Upper lobe of right lung (tissue), 1 donor: ENCODE results near the gene DHX35. TPM values are rescaled to one million over a fixed set of nuclear protein-coding genes. Genes with fewer than 3 reads are reported as not detected.
A peak's percentile ranks its signal among the peaks of the same experiment; 100 is the strongest.
"Not testable (repeated sequence)": the region's sequence is repeated elsewhere in the genome, so short reads cannot be mapped to it uniquely, and the experiment has no call there.

Experiments
- ATAC-seq: fragments of 200-7000 bp; cut with Tn5 transposase; one replicate; pipeline ENCODE4 v1.9.1; 2020; ENCODE audit warnings: mild to moderate bottlenecking, moderate library complexity
- DNase-seq: peaks from one replicate; pipeline ENCODE4 v3.0.0-alpha.2; 2020
- H3K27ac ChIP-seq: fragments of 200-600 bp; one replicate; pipeline ENCODE4 v1.8.0; 2022
- H3K27me3 ChIP-seq: fragments of 200-600 bp; one replicate; pipeline ENCODE4 v1.8.0; 2022; ENCODE audit warnings: mild to moderate bottlenecking
- H3K36me3 ChIP-seq: fragments of 200-600 bp; one replicate; pipeline ENCODE4 v1.8.0; 2022
- H3K4me1 ChIP-seq: fragments of 200-600 bp; one replicate; pipeline ENCODE4 v1.8.0; 2022
- H3K4me3 ChIP-seq: fragments of 200-600 bp; one replicate; pipeline ENCODE4 v1.8.0; 2022; ENCODE audit warnings: mild to moderate bottlenecking
- H3K9me3 ChIP-seq: fragments of 200-600 bp; one replicate; pipeline ENCODE4 v1.8.0; 2022
- intact Hi-C: fragments of 100-400 bp; cut with DNase I; formaldehyde crosslinking; loops from one replicate; pipeline ENCODE4 v1.11.0; 2022
- total RNA-seq: library from RNA; stranded (reverse); fragmentation: NEBNext Ultra II Directional; extraction: Animal tissue kit (Norgen Biotek cat#: 25700); gene quantifications from one replicate; pipeline ENCODE4 v1.2.1, GENCODE V29; 2021
- TF ChIP-seq, protein P1 (sequence below): fragments of 200-600 bp; IDR thresholded peaks from one replicate; pipeline ENCODE4 v1.8.0; 2022; ENCODE audit warnings: antibody characterized with exemption
- donor health status: DM: no; HTN: yes; CAD: no; lungs with severe emphysema.

Gene DHX35
- total RNA-seq, 1 donor from 2014 or later: 11.1 TPM

DNA sequence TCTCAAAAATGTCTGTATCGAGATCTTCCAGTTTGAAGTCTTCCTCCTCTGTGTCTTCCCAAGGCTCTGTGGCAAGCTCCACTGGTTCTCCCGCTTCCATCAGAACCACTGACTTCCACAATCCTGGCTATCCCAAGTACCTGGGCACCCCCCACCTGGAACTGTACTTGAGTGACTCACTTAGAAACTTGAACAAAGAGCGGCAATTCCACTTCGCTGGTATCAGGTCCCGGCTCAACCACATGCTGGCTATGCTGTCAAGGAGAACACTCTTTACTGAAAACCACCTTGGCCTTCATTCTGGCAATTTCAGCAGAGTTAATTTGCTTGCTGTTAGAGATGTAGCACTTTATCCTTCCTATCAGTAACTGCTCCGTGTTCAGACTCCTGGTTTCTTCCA, 10.0 kb upstream of the DHX35 start:
- no peaks in the 10 kb centered on the region for H3K27me3 ChIP-seq
- H3K36me3 ChIP-seq: no peaks in the 10 kb centered on the region
- intact Hi-C loops: no loop called here
- TF ChIP-seq, protein P1, sequence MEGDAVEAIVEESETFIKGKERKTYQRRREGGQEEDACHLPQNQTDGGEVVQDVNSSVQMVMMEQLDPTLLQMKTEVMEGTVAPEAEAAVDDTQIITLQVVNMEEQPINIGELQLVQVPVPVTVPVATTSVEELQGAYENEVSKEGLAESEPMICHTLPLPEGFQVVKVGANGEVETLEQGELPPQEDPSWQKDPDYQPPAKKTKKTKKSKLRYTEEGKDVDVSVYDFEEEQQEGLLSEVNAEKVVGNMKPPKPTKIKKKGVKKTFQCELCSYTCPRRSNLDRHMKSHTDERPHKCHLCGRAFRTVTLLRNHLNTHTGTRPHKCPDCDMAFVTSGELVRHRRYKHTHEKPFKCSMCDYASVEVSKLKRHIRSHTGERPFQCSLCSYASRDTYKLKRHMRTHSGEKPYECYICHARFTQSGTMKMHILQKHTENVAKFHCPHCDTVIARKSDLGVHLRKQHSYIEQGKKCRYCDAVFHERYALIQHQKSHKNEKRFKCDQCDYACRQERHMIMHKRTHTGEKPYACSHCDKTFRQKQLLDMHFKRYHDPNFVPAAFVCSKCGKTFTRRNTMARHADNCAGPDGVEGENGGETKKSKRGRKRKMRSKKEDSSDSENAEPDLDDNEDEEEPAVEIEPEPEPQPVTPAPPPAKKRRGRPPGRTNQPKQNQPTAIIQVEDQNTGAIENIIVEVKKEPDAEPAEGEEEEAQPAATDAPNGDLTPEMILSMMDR: no peak
- no peaks in the 10 kb centered on the region for H3K9me3 ChIP-seq
- H3K4me3 ChIP-seq: no peak overlapping the region
- H3K4me1 ChIP-seq: no peaks in the 10 kb centered on the region
- no peak for ATAC-seq
- no peak for DNase-seq
- no peak overlapping the region for H3K27ac ChIP-seq

DNA sequence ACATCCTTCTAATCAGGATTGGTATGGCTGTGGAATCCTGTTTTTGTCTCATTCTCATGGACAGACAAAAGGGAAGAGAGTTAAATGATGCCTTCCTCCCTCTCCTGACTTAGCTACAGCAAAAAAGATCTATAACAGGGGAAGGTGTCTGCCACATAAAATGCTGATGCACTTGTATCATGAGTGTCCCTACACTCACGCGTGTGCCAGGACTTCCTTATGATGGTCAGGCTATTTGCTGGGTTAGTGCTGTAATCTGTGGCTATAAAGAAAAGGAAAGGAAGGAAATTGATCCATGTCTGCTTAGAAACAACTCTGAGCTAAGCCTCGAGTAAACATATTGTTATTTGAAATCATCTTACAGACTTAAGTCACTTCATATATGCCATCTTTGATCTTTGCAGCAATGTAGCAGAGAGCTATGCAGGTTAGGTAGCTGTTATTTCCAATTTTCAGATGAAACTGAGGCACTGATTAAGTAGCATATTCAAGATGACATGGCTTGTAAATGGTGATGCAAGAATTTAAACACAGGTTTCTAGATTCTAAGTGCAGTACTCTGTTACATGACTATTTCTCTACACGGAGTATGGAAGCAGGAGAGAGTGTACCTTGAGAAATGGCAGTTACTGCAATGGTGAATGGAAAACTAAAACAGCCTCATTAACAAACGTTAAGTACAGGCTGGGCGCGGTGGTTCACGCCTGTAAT, 8.4 kb upstream of the DHX35 start:
- no peak for DNase-seq
- no peaks in the 10 kb centered on the region for H3K4me1 ChIP-seq
- ATAC-seq: no peak
- TF ChIP-seq, protein P1: no peak
- H3K4me3 ChIP-seq: no peak overlapping the region
- no peaks in the 10 kb centered on the region for H3K9me3 ChIP-seq
- H3K27ac ChIP-seq: no peak overlapping the region
- H3K36me3 ChIP-seq: no peaks in the 10 kb centered on the region
- H3K27me3 ChIP-seq: no peaks in the 10 kb centered on the region
- intact Hi-C loops: no loop called here

DNA sequence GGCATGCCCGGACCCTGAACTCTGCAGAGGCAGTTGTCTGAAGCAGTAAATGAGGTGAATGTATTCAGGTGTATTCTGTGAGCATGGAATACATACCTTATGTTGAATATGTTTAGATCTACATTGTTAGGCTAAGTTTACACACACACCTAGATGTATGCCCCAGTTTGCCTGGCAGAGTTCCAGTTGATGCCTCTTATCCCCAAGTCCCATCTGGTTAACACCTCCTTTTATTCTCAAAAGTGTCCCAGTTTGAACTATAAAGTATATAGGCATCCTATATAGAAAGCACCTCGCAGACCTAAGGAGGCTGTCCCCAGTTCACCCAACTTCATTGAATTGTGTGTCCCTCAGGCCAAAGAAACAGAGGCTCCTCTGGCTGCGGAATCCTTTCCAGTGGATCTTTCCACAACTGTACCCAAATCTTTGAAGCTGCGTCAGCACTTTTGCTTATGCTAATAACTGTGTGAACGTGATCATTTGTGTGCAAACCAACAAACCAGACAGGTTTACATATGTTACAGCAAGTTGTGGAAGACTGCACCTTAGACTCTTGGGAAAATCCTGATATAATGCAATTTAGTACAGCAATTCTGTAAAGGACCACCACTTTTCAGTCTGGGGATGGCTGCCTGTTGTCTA, 4.8 kb upstream of the DHX35 start:
- Histone ChIP-seq H3K27me3 (no peaks in the 10 kb centered on the region), H3K9me3 (no peaks in the 10 kb centered on the region), H3K36me3 (no peaks in the 10 kb centered on the region), H3K4me1 (no peaks in the 10 kb centered on the region), H3K4me3 (no peak overlapping the region), H3K27ac (no peak overlapping the region)
- intact Hi-C loops: no loop called here
- ATAC-seq (no peak), DNase-seq (no peak)
- TF ChIP-seq, protein P1: no peak

DNA sequence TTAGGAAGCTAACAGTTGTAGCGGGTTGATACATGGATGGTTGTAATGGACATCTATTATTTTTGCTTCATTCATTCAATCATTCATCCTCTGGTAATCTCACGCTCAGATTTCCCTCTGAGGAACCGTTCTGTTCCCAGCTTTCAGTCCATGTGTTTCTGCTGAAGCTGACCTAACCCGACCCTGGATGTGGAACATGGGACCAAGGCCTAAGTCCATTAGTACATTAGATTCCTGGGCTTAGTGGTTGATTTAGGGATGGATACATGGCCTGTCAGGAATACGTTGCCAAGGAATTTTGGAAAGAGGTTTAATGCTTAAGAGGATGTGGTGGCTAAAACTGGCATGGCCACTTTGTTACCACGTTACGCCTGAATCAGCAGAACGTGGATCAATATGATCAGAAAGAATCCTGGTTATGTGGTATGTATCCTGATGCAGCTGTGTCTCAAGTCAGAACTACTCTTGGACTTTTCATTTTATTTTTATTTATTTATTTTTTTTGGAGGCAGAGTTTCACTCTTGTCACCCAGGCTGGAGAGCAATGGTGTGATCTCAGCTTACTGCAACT, 4.1 kb upstream of the DHX35 start:
- H3K27me3 ChIP-seq: no peaks in the 10 kb centered on the region

DNA sequence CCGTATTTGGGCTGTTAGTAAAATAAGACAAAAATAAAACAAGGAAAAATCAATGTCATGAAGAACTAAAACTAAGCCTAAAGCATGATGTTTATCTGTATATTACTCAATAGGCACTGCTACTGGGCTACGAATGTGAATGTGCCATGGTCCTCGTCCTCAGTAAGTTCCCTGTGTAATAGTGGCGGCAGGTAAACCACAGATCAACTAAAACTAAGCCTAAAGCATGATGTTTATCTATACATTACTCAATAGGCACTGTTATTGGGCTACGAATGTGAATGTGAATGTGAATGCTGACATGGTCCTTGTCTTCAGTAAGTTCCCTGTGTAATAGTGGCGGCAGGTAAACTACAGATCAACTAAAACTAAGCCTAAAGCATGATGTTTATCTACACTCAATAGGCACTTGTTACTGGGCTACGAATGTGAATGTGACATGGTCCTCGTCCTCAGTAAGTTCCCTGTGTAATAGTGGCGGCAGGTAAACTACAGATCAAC, 1.9 kb upstream of the DHX35 start:
- H3K4me1 ChIP-seq, intact Hi-C loops, H3K4me3 ChIP-seq, H3K36me3 ChIP-seq, H3K27me3 ChIP-seq, DNase-seq, H3K27ac ChIP-seq, ATAC-seq, H3K9me3 ChIP-seq: not testable (repeated sequence)

More for the DNA sequence above, 4.1 kb upstream of the DHX35 start:
- Histone ChIP-seq H3K9me3 (no peaks in the 10 kb centered on the region), H3K27ac (no peak overlapping the region), H3K4me1 (peaks cover 2% of the 10 kb centered on the region), H3K36me3 (no peaks in the 10 kb centered on the region), H3K4me3 (no peak overlapping the region)
- DNase-seq (no peak), ATAC-seq (no peak)
- TF ChIP-seq, protein P1: no peak
- intact Hi-C loops: no loop called here

DNA sequence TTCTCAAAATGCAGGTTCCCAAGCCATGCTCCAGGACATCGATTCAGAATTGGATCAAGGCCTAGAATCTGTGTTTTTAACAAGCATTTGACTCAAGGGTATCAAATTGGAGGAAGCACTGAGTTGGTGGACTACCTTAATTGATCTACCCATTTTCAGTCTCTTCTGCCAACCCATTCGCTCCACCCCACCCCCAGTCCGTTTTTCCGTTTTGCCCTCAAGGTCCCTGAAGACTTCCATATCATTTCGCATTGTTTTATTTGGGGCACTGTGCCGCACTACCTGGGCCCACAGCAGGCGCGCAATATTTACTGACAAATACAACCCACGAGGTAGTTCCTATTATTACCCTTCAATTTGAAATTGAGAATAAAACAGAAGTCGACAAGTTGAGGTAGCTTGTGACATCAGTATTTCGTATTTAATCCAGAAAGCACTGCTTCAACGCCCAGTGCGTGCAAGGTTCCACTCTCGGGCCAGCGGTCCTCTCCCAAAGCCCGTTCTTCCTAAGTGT, 557 bp upstream of the DHX35 start:
- peak overlapping the region; percentile 92 for H3K27ac ChIP-seq
- no peaks in the 10 kb centered on the region for H3K36me3 ChIP-seq
- intact Hi-C loops: no loop called here
- DNase-seq (no peak), ATAC-seq (no peak)
- TF ChIP-seq, protein P1: no peak
- no peaks in the 10 kb centered on the region for H3K9me3 ChIP-seq
- no peaks in the 10 kb centered on the region for H3K27me3 ChIP-seq
- peak overlapping the region; percentile 97 for H3K4me3 ChIP-seq
- peaks cover 6% of the 10 kb centered on the region for H3K4me1 ChIP-seq
